ENCODE data around the gene TBC1D22A.

Gene TBC1D22A

GRCh38 chr22:46945481-46945880 lies 183.0 kb downstream of the TBC1D22A start:
- in situ Hi-C loops (cut with HindIII; ENCODE audit: low sequenced_read_pairs) = no loop called here

- in situ Hi-C loops (cut with HindIII; ENCODE audit: low sequenced_read_pairs) = no loop called here
Measured at GRCh38 chr22:46946383-46946962, 184.0 kb downstream of the TBC1D22A start.

GRCh38 chr22:46947516-46948257 lies 185.2 kb downstream of the TBC1D22A start:
- in situ Hi-C loops (cut with HindIII; ENCODE audit: low sequenced_read_pairs) = no loop called here

GRCh38 chr22:46948411-46949144 lies 186.1 kb downstream of the TBC1D22A start:
- in situ Hi-C loops (cut with HindIII; ENCODE audit: low sequenced_read_pairs) = no loop called here

- in situ Hi-C loops (cut with HindIII; ENCODE audit: low sequenced_read_pairs) = no loop called here
Measured at GRCh38 chr22:46951350-46951749, 188.9 kb downstream of the TBC1D22A start.

- in situ Hi-C loops (cut with HindIII; ENCODE audit: low sequenced_read_pairs) = no loop called here
Measured at GRCh38 chr22:46951973-46952372, 189.5 kb downstream of the TBC1D22A start.

- in situ Hi-C loops (cut with HindIII; ENCODE audit: low sequenced_read_pairs) = no loop called here
Measured at GRCh38 chr22:46953968-46954765, 191.7 kb downstream of the TBC1D22A start.

- in situ Hi-C loops (cut with HindIII; ENCODE audit: low sequenced_read_pairs) = no loop called here
Measured at GRCh38 chr22:46954781-46955180, 192.3 kb downstream of the TBC1D22A start.

- in situ Hi-C loops (cut with HindIII; ENCODE audit: low sequenced_read_pairs) = no loop called here
Measured at GRCh38 chr22:46956498-46957215, 194.2 kb downstream of the TBC1D22A start.

GRCh38 chr22:46957521-46957920 lies 195.1 kb downstream of the TBC1D22A start:
- in situ Hi-C loops (cut with HindIII; ENCODE audit: low sequenced_read_pairs) = no loop called here

- in situ Hi-C loops (cut with HindIII; ENCODE audit: low sequenced_read_pairs) = no loop called here
Measured at GRCh38 chr22:46958191-46958590, 195.7 kb downstream of the TBC1D22A start.

GRCh38 chr22:46958658-46959057 lies 196.2 kb downstream of the TBC1D22A start:
- in situ Hi-C loops (cut with HindIII; ENCODE audit: low sequenced_read_pairs) = no loop called here

GRCh38 chr22:46959369-46959768 lies 196.9 kb downstream of the TBC1D22A start:
- in situ Hi-C loops (cut with HindIII; ENCODE audit: low sequenced_read_pairs) = no loop called here

- in situ Hi-C loops (cut with HindIII; ENCODE audit: low sequenced_read_pairs) = no loop called here
Measured at GRCh38 chr22:46961591-46962295, 199.3 kb downstream of the TBC1D22A start.

- in situ Hi-C loops (cut with HindIII; ENCODE audit: low sequenced_read_pairs) = no loop called here
Measured at GRCh38 chr22:46962406-46962805, 200.0 kb downstream of the TBC1D22A start.

GRCh38 chr22:46963672-46964545 lies 201.5 kb downstream of the TBC1D22A start:
- in situ Hi-C loops (cut with HindIII; ENCODE audit: low sequenced_read_pairs) = no loop called here

- in situ Hi-C loops (cut with HindIII; ENCODE audit: low sequenced_read_pairs) = no loop called here
Measured at GRCh38 chr22:46964773-46965550, 202.5 kb downstream of the TBC1D22A start.
